HG03442 (cell line): ENCODE results near the gene ADM2.
A peak's percentile ranks its signal among the peaks of the same experiment; 100 is the strongest.

Experiments used
- ATAC-seq: cut with Tn5 transposase; IDR thresholded peaks from one replicate; pipeline ENCODE4 v1.9.1; 2021; ENCODE audit warnings: mild to moderate bottlenecking, moderate library complexity; ENCODE audit not compliant: unreplicated experiment

Gene ADM2

GRCh38 chr22:50523806-50524675, 42.7 kb downstream of the ADM2 start:
- no peak for ATAC-seq

GRCh38 chr22:50524676-50525103, 43.3 kb downstream of the ADM2 start:
- no peak for ATAC-seq

GRCh38 chr22:50525104-50525857, 43.9 kb downstream of the ADM2 start, which contains the start of gene SCO2:
Gene SCO2, minus strand, starts transcription at chr22:50525598. Its CDS starts 1,187 bp downstream, at chr22:50524411.
- ATAC-seq: peak; percentile 33

GRCh38 chr22:50525858-50526107, 44.4 kb downstream of the ADM2 start:
- no peak for ATAC-seq

GRCh38 chr22:50526108-50526833, 44.9 kb downstream of the ADM2 start:
- peak; percentile 27 for ATAC-seq

GRCh38 chr22:50526834-50527801, 45.8 kb downstream of the ADM2 start:
- ATAC-seq: no peak

- no peak for ATAC-seq
Observed at GRCh38 chr22:50527921-50528681, 46.8 kb downstream of the ADM2 start.

GRCh38 chr22:50528682-50529415, 47.5 kb downstream of the ADM2 start:
- ATAC-seq: no peak

GRCh38 chr22:50529416-50529896, 48.1 kb downstream of the ADM2 start:
- no peak for ATAC-seq

- peak; percentile 19 for ATAC-seq
Observed at GRCh38 chr22:50529897-50530579, 48.7 kb downstream of the ADM2 start, which contains the start of gene TYMP. Gene TYMP, minus strand, starts transcription at chr22:50530012. Its CDS starts 303 bp downstream, at chr22:50529709.

GRCh38 chr22:50530580-50530876, 49.2 kb downstream of the ADM2 start:
- ATAC-seq: no peak

- ATAC-seq: no peak
Observed at GRCh38 chr22:50530877-50531545, 49.7 kb downstream of the ADM2 start.

GRCh38 chr22:50531546-50531961, 50.2 kb downstream of the ADM2 start:
- no peak for ATAC-seq

GRCh38 chr22:50531962-50532674, 50.8 kb downstream of the ADM2 start:
- no peak for ATAC-seq

- ATAC-seq: no peak
Observed at GRCh38 chr22:50532824-50533796, 51.8 kb downstream of the ADM2 start.
